GM12865 (cell line): ENCODE measurements around the gene PELI2.

ENCODE experiments used
- DNase-seq: peaks from one replicate; pipeline ENCODE4 v3.0.0; 2010; ENCODE audit warnings: low read depth
- H3K4me3 ChIP-seq: 2 replicates; pipeline ENCODE4 v1.5.1; 2011; ENCODE audit warnings: mild to moderate bottlenecking, low read depth, low read length, control low read depth
- TF ChIP-seq, protein P1 (sequence below): IDR thresholded peaks from 2 replicates; pipeline ENCODE4 v1.5.1; 2011; ENCODE audit warnings: low read length, control low read depth, low read depth, inconsistent platforms; ENCODE audit not compliant: insufficient read depth; ENCODE audit errors: missing control alignments

The PELI2 gene

DNA sequence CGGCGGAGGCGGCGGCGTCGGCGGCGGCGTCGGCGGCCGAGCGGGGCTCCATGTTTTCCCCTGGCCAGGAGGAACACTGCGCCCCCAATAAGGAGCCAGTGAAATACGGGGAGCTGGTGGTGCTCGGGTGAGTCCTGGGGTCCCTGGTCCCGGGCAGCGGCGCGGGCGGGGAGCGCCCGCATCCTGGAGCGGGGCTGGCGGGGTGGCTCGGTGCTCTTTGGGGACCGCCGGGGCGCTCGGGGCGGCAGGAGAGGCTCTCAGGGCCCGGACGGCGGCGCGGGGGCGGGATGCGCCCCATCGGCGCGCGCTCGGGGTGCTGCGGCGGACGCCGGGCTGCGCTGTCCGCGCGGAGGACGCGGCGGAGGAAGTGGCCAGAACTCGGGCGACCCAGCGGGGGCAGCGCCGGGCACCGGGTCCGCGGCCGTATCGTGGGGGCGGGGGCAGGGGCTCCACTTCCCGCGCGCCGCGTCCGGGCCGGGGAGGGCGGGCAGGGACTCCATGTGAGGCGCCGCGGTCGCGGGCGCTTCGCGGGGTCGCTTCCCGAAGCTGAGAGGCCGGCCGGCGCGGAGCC, 485 bp downstream of the PELI2 start:
- TF ChIP-seq, protein P1, sequence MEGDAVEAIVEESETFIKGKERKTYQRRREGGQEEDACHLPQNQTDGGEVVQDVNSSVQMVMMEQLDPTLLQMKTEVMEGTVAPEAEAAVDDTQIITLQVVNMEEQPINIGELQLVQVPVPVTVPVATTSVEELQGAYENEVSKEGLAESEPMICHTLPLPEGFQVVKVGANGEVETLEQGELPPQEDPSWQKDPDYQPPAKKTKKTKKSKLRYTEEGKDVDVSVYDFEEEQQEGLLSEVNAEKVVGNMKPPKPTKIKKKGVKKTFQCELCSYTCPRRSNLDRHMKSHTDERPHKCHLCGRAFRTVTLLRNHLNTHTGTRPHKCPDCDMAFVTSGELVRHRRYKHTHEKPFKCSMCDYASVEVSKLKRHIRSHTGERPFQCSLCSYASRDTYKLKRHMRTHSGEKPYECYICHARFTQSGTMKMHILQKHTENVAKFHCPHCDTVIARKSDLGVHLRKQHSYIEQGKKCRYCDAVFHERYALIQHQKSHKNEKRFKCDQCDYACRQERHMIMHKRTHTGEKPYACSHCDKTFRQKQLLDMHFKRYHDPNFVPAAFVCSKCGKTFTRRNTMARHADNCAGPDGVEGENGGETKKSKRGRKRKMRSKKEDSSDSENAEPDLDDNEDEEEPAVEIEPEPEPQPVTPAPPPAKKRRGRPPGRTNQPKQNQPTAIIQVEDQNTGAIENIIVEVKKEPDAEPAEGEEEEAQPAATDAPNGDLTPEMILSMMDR, result no peak
- peak overlapping the region; percentile 44 for H3K4me3 ChIP-seq
- no peak for DNase-seq

DNA sequence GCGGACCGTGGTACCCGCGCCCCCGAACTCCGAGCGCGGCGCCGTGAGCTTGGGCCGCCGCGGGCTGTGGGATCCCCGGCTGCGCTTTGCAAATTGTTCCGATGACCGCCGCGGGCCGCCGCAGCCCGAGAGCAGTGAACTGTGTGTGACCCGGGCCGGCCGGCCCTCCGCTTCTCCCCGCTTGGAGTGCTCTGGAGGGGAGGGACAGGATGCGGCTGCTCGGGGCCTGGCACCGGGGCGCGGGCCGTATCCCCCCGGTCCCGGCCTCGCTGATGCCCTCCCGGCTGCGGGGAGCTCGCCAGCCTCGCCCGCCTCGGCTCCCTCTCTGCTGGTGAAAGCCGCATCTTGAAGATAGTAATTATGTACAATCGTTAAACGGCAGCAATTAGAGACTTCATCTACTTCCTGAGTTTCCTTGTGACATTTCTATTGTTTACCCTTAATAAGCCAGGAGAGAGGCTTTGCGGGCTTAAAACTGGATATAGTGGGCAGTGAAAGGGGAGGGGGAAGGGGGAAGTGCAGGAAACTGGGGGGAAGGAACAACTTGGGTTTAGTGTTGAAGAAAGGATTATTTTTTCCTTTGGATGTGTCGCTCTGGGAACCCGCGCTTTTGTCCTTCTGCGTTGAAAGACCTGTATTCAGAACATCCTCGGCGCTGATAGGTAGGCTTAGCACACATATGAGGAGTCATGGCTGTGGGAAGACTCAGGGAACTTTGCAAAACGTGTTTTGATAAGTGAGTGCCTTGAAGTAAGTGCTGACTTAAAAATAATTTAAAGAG, 1.2 kb downstream of the PELI2 start:
- peak overlapping the region; percentile 44 for H3K4me3 ChIP-seq
- DNase-seq, result peak; percentile 21

DNA sequence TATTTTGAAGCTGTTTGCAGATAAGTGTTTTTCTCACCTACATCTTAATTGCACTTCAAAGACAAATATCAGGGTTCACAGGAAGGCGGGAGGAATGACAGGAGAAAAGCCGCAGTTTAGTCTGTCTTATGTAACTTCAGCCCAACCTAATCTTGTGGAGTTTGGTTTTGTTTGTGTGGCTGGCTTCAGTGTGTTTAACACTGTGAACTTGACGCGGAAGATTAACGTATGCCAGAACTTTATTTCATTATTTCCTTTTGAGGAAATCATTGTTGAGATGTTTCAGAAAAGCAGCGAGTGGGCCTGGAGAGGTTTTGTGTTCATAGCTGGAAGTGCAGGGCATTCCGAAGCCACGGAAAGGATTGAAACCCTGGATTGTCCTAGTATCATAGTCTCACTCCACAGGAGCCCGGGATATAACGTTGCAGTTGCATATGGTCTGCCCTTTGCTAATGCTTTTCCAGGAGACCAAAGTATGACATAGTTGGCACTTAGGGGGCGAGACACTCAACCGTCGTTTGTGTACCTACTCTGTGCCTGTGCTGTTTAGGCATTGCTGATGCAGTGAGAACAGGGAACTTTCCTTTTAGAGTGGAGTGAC, 2.0 kb downstream of the PELI2 start:
- no peak overlapping the region for H3K4me3 ChIP-seq
- DNase-seq, result no peak
- TF ChIP-seq, protein P1, result no peak

More for the DNA sequence above, 1.2 kb downstream of the PELI2 start:
- TF ChIP-seq, protein P1, result no peak

DNA sequence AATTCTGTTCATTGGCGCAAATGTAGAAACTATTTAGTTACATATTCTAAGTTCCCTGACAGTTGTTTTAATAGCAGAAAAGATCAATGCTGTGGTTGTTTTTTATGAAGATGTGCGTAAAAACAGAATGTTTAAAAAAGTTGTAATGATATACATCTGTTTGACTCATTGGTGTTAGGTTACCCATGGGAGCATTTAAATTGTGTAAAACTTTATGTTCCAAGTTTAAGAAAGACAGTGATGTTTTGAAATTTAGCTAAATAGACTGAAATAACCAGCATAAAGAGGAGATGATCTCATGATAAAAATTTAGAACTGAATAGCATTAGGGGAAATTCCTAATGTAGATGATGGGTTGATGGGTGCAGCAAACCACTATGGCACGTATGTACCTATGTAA, 3.6 kb downstream of the PELI2 start:
- no peak overlapping the region for H3K4me3 ChIP-seq
- DNase-seq, result no peak

DNA sequence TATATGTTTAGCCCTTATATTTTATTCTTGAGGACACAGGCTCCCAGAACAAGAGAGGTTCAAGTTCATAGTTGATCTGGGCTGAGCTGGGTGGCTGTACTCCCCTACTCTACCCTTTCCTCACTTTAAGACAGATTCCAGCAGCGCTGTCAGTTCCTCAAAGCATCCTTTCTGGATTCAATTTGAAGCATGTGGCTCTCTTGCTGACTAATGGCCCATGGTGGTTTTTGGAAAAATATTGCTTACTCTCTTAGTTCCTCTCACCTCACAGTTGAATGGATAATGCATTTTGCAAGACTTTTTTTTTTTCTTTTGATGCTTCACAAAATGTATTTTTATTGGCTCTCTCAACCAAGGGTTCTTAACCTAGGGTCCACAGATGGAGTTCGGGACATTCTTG, 4.1 kb downstream of the PELI2 start:
- TF ChIP-seq, protein P1, result no peak
- no peak for DNase-seq

More for the DNA sequence above, 3.6 kb downstream of the PELI2 start:
- TF ChIP-seq, protein P1, result no peak

DNA sequence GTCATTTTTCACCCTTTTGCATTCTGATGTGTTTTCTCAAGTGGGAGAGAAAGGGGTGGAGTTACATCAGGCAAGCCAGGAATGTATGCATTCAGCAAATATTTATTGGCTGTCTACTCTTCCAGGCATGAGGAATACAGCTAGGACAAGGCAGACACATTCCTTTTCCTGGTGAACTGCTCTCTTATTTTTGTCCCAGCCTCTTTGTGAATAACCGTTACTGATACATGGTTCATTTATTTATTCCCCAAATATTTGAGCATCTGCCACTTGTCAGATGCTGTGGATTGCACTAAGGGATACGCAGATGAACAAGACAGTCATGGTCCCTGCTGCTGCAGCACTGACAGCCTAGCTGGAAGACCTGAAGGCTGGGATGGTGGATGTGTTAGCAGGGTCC, 6.1 kb downstream of the PELI2 start:
- TF ChIP-seq, protein P1, result no peak
- H3K4me3 ChIP-seq, result no peak overlapping the region

More for the DNA sequence above, 4.1 kb downstream of the PELI2 start:
- no peak overlapping the region for H3K4me3 ChIP-seq

More for the DNA sequence above, 6.1 kb downstream of the PELI2 start:
- no peak for DNase-seq
